ENCODE data around the gene TMPRSS3.

TMPRSS3 gene

DNA sequence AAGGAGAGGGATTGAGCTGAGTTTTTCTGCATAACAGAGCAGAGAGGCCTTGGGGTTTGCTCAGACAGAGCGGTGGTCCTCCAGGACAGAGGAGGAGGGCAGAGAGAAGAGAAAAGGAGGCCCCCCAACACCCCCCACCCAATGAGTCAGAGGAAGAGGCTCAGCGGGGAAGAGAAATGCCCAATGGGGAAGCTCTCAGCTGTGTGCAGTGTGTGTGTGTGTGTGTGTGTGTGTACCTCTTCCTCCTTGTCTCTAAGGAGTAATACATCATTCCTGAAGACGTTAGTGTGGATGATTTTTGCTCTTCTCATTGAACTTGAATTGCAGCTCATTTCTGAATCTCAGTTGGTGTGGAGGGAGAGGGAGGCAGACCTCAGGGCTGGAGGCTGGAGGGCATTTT lies 8.7 kb downstream of the TMPRSS3 start:
- no peak for DNase-seq

DNA sequence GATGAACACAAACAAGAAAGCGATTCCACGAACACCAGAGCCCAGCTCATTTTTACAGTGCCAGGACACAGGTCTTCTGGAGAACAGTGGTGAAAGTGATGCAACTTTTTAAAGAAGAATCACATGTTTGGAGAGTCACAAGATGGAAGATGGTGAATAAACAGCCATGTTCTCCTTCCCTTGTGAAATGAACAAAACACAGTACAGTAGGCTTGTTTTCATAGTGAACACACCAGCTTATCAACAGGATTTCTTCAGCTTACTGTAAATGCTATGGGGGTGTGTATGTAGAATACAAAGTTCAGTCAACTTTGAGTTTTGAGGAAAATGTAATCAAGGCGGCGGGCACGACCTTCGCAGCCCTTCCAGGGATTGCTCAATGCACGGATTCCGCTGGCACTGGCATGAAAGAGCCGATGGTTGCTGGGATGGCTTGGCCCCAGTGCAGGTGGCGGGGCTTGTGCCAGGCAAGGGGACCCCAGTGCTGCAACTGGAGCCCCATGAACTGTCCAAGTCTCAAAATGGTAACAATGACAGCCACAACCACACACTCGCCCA lies 9.7 kb downstream of the TMPRSS3 start:
- DNase-seq, result no peak

- no peak for DNase-seq
These were observed 10.2 kb downstream of the TMPRSS3 start for GRCh38 chr21:42385619-42386018.

DNA sequence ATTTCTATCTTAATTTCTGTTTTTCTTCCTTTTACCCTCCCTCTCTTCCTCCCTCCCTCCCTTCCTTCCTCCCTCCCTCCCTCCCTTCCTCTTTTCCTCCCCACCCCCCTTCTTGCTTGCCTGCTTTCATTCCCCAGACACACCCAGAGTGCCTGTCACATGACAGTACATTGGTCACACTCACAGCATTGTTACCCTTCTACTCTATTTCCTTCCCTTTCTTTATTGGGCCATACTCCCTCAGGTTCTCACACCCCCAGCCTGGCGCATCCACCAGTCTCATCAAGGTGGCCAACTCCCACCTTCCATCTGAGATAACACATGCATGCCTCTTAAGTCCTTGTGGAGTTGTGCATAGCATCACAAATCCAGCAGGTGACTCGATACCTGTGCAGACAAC lies 10.9 kb downstream of the TMPRSS3 start:
- no peak for DNase-seq

GRCh38 chr21:42384156-42384945 lies 11.5 kb downstream of the TMPRSS3 start:
- DNase-seq, result no peak

- DNase-seq, result no peak
These were observed 12.5 kb downstream of the TMPRSS3 start for GRCh38 chr21:42383331-42383730.

GRCh38 chr21:42382915-42383314 lies 12.9 kb downstream of the TMPRSS3 start:
- no peak for DNase-seq

- no peak for DNase-seq
These were observed 14.4 kb downstream of the TMPRSS3 start for GRCh38 chr21:42381347-42381984.

- DNase-seq, result no peak
These were observed 16.2 kb downstream of the TMPRSS3 start for GRCh38 chr21:42379426-42380215.

GRCh38 chr21:42378418-42378817 lies 17.4 kb downstream of the TMPRSS3 start:
- no peak for DNase-seq

DNA sequence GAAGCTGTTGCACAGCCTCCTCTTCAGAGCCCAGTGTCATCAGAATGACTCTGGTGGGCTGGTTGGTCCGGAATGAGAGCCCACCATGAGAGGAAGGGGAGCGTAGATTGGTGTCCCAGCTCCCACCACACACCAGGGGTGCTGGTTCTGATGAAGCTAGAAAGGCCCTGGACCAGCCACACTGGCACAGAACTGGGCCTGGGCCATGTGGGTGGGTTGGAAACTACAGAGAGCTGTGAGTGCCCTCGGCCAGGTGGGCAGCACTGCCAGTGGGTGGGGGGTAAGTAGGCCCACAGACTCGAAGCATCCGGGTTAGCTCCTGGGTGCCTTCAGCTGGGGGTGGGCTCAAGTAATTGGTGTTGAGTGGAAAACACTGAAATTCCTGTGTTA lies 17.9 kb downstream of the TMPRSS3 start:
- no peak for DNase-seq

GRCh38 chr21:42377211-42377950 lies 18.5 kb downstream of the TMPRSS3 start:
- DNase-seq, result no peak

DNA sequence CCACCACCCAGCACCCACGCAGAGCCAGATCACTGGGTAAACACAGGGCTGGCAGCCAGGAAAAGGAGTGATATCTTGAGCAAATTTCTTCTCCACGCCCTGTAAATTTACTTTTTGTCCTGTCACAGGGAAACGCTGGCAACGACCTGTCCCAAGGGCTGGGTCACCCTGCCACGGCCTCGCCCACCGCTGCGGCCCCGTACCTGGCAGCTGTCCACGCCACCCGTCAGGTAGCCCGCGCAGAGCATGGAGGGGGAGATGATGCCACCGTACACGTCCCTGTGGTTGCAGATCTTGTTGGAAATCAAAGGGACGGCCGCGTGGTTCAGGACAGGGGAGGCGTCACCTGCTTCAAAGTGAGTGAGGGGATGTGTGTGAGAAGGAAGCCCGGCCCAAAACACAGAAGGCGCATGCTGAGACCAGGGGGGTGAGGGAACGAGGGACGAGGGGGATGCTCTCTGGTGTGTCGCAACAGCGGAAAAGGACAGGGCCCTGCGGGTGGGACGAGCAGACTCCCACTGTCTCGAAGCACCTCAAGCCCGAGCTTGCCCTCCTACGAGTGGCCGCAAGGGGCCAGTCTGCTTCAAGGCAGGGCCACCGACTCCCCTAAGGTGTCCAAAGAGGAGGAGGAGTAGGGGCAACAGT lies 19.4 kb downstream of the TMPRSS3 start:
- no peak for DNase-seq

- DNase-seq, result no peak
These were observed 19.9 kb downstream of the TMPRSS3 start for GRCh38 chr21:42375966-42376337.

- no peak for DNase-seq
These were observed 20.3 kb downstream of the TMPRSS3 start for GRCh38 chr21:42375506-42375905.

GRCh38 chr21:42374864-42375499 lies 20.9 kb downstream of the TMPRSS3 start:
- DNase-seq, result no peak

DNA sequence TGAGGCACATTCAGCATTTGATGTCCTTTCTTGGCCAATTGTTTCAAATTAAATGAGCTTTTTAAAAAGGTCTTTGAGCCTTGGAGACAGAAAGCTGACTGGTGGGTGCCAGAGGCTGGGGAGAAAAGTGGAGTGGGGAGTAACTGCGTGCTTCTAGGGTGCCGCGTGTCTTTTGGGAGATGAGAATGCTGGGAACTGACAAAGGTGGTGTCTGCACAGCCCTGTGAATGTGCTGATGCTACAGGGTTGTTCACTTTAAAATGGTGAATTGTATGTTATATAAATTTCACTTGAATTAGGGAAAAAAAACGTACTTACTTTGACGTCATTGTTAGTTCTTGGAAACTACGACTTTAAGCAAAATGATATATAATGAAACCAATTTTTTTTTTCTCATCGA lies 21.4 kb downstream of the TMPRSS3 start:
- DNase-seq, result no peak

DNA sequence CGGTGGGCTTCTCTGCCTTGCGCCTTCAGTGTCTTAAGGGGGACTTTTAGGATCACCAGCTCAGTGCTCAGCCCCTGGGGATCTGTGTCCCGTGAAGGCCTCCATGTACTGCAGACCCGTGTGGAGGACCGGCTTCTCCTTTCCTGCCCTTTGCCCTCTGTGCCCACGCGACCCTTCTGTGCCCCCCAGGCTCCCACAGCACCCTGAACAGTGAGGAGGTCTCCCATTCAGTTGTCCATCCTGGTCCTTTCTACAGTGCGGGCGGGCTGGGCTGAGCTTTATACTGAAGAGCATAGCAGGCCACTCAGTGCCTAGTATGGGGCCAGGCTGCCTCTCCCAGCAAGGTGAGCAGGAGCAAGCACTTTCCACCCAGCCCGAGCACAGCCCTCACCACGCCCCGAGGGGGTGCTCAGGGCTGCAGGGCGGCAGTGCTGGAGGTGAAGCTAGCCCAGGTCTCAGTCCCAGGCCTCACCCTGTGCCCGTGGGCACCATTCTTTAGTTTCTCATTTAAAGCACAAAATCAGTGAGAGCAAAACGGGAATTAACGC lies 21.9 kb downstream of the TMPRSS3 start:
- DNase-seq, result no peak

DNA sequence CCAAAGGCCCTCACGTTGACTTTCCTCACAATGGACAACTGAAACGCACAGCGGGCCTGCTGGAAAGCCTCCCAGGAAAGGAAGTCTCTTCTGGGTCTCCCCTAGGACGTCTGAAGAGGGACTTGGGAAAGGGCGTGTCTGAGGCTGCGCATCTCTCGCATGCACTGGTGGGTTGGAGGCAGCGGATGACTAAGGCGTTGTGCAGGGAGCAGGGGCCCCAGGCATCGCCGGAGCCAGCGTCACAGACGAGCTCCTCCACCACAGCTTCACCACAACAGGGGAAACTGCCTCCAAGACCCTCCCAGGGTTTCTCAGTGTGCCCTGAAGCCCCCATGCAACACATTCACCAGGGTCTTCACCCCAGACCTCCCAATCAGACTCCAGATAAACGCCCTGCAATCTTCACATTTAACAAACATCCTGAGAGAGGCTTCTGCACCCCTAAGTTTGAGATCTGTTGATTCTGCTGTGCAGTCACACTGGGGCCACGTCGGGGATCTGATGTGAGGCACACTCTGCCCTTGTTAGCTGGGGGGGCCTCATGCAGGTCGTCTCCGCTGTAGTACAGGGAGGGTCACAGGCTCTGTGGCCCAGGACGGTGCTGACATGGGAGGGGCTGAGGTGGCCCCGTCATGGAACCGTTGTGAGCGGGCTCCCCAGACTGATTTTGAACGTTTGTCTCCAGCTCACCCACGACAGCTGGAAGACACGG lies 22.5 kb downstream of the TMPRSS3 start:
- no peak for DNase-seq

DNA sequence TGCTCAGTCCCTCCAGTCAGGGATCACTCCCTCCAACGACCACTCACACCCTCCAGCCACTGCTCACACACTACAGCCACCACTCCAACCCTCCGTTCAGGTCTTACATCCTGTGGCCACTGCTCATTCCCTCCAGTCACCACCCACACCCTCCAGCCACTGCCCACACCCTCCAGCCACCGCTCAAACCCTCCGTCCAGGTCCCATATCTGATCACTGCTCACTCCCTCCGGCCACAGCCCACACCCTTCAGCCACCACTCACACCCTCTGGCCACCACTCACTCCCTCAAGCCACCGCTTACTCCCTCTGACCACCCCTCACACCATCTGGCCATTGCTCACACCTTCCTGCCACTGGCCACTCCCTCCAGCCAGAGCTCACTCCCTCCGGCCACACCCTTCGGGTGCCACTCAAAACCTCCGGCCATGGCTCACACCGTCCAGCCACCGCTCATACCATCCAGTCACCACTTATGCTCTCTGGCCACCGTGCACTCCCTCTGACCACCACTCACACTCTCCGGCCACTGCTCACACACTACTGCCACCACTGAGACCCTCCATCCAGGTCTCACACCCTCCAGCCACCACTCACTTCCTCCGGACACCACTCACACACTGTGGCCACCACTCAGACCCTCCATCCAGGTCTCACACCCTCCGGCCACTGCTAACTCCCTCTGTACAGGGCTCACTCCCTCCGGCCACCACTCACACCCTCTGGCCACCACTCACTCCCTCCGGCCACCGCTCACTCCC lies 24.8 kb downstream of the TMPRSS3 start:
- no peak for DNase-seq

Measured in NCI-H226 (cell line).